ENCODE results near the gene TBC1D3I.
"Not testable (repeated sequence)": the region's sequence is repeated elsewhere in the genome, so short reads cannot be mapped to it uniquely, and the experiment has no call there.

- not testable (repeated sequence) for TF ChIP-seq CTCF, POLR2AphosphoS5, EP300 (IDR thresholded peaks at IDR 0.05)
Observed at GRCh38 chr17:36222967-36223366, 41.4 kb downstream of the TBC1D3I start.
